Measurements from ENCODE around the gene JMJD8.

Gene JMJD8

DNA sequence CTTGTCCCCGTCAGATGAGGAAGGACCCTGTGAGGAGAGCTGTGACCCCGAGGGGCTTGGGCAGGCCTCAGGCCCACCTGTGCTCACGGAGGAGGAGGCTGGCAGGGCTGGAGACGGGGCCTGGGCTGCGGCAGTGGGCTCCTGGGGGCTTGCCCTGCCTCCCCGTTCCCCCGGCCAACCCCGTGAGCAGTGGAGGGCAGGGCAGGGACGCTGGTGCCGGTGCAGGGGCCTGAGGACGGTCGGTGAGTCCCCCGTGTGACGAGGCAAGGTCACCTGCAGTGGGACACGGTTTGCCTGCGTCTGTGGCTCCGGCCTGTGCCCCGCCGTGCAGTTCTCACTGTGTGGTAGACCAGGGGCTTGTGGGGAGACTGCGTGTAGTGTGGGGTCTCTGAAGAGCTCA, 24.5 kb downstream of the JMJD8 start:
- ATAC-seq (no peak), DNase-seq (no peak)

DNA sequence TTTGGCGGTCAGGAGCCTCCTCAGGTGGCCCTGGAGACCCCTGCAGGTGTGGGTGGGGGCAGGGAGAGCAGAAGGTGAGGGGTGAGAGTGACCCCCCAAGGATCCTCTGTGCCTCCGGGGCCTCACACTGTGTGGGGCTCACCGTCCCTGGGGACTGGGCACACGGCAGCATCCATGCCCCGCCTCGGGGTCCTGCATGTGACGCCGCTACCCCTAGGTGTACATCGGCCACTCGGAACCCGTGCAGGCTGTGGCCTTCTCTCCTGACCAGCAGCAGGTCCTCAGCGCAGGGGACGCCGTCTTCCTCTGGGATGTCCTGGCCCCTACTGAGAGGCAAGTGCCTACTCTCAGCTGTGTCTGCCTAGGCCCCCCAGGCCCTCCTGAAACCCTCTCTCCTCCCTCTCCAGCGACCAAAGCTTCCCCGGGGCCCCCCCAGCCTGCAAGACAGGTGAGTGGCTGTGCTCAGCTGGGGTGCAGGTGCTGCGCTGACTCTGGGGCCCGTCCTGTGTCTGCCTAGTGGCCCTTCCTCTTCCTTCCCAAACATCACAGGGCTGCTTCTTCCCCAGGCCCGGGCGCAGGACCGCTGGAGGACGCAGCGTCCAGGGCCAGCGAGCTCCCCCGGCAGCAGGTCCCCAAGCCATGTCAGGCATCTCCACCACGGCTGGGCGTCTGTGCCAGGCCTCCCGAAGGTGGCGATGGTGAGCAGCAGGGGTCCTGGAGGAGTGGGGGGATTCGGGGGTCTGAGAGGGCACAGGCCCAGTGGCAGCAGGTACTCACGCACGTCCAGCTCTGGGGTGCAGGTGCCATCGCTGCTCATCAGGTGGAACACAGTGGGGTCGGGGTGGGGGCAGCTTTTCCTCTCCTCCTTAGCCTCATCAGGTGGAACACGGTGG, 25.2 kb downstream of the JMJD8 start:
- ATAC-seq (no peak), DNase-seq (no peak)

DNA sequence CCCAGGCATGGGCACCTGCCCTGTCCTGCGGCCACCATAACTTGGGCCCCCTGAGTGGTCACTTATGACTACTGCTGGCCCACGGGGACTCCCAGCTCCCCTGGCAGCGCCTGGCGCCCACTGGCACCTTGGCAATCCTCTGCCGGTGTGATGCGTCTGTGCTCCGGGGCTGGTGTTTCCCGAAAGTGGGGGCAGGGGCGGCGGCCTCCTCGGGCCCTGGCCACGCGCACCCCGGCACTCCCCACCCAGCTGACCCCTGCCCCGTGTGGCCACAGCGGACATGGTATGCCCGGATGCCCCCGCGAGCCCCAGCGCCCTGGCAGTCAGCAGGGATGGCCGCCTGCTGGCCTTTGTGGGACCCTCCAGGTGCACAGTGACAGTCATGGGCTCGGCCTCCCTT, 26.6 kb downstream of the JMJD8 start:
- DNase-seq: no peak
- ATAC-seq: no peak

DNA sequence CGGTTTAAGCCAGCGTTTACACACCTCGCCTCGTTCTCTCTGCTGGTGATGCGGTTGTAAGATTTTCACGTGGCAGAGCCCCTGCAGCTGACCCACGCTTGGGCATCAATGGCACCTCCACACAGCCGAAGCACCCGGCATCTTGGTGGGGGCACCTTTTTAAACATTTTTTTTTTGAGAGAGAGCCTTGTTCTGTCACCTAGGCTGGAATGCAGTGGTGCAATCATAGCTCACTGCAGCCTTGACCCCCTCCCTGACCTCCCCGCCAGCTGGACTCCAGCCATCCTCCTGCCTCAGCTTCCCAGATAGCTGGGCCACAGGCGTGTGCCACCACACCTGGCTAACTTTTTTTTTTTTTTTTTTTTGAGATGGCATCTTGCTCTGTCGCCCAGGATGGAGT, 30.1 kb downstream of the JMJD8 start:
- DNase-seq (no peak), ATAC-seq (no peak)

- no peak for DNase-seq
- no peak for ATAC-seq
Observed at GRCh38 chr16:652454-653305, 31.5 kb downstream of the JMJD8 start.

GRCh38 chr16:651844-652243, 32.3 kb downstream of the JMJD8 start:
- DNase-seq (no peak), ATAC-seq (no peak)

DNA sequence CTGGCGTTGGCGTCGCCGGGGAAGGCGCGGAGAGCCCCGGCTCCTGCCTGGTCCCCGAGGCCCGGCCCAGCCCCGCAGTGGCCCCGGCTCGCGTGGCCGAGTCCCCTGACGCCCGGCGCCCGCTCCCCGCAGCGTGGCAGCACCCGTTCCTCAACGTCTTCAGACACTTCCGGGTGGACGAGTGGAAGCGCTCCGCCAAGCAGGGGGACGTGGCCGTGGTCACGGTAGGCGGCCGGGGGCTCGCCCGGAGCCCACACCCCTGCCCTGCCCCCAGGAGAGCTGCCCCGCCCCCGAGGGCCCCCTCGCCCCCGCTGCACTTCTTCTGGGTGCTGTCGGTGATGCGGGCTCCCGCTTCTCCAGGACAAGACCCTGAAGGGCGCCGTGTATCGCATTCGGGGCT, 34.5 kb downstream of the JMJD8 start:
- ATAC-seq (no peak), DNase-seq (peak; percentile 41)

- ATAC-seq (peak; percentile 89), DNase-seq (peak; percentile 96)
Observed at GRCh38 chr16:648781-649589, 35.1 kb downstream of the JMJD8 start, which contains the start of gene WDR90. WDR90 (plus strand) TSS chr16:649365; CDS start chr16:649417, 52 bp downstream.

DNA sequence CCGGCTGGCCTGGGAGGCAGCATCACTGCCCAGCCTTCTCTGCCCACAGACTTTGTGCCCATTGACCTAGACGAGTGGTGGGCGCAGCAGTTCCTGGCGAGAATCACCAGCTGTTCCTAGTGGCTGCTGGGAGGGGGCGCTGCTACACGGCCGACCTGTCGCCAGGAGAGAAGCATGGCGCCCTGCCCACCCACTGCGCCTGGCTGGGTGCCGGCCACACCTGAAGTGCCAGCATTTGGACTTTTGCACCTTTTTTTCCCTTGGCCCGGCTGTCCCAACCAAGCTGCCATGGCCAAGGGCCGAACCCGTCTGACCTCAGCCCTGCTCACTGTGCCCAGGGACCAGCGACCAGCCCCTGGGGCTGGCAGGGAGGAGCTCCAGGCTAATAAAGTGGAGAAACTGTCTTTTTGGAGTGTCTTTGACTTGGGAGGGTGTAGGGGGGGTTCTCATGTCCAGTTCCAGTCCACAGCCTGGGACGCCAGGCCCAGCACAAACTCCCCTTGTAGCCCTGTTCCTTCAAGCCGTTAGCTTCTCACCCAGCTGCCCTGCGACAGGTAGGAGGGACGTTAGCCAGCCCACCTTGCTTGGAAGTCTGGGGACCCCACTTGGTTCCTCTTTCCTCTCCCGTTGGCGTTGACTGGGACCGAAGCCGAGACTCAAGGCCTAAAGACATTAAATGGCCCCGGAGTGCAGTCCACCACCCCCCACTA, 35.9 kb downstream of the JMJD8 start:
- DNase-seq (peak; percentile 78), ATAC-seq (peak; percentile 16)

- ATAC-seq (no peak), DNase-seq (no peak)
Observed at GRCh38 chr16:647173-647902, 36.8 kb downstream of the JMJD8 start.

- no peak for ATAC-seq
- DNase-seq: no peak
Observed at GRCh38 chr16:646679-647172, 37.4 kb downstream of the JMJD8 start.

DNA sequence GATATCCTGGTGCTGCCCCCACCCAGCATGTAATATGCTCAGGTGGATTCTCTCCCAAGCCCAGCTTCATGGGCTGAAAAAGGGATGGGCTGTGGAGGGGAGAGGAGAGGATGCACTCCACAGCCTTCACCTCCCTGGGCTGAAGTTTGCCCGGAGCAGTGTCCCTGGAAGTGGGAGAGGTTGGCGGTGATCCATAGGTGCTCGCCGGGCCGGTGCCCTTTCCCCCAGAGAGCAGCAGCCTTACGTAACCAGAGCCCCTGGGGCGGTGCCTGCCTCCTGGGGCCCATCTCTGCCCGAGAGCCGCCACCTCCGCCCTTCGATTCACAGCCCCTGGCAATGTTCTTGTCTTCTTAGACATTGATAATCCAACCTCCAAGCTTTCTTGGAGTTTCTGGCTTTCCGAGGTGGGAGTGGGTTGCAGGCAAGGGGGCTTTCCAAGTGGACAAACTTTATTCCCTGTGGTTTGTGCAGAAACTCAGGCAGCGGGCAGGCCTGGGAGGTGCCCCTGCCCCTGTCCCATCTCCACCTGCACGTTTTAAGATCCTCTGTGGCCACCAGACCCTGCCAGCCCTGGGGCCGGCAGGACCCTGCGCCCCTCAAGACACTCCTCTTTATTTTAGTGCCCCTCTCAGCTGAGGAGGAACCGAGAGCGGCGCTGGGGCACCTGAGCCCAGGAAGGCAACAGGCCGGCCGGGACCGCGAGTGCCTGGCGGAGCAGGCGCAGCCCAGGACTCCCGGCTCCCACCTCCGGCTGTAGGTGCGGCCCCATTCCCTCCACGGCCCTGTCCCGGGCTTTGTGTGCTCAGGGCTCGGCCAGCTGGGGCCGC, 38.1 kb downstream of the JMJD8 start:
- ATAC-seq (no peak), DNase-seq (no peak)

DNA sequence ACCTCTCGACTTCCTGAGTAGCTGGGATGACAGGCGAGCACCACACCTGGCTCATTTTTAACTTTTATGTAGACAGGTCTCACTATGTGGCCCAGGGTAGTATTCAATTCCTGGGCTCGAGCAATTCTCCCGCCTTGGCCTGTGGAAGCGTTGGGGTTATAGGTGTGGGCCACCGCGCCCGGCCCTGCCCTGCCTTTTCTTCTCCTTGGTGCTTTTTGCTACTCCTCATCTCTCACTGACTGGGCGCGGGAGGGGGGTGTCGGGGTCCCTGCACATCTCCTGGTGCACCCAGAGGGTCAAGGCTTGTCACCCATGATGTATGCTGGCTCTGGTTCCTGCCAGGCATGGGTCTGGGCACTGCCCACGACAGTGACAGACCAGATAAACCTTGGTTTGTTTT, 39.6 kb downstream of the JMJD8 start:
- no peak for DNase-seq
- ATAC-seq: no peak

DNA sequence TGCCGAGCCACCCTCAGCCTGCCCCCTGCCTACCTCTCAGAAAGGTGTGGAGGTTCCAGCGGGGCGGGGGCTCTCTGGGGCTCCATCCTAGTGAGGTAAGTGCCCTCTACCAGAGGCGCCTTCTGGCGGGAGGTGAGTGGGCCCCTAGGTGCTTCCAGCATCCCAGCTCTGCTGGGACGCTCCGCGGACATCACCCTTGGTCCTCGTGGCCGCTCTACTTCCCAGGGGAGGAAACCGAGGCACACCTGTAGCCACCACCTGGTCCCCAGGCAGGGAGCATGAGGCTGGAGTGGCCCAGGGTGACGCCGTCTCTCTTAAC, 41.1 kb downstream of the JMJD8 start:
- ATAC-seq: no peak
- no peak for DNase-seq

DNA sequence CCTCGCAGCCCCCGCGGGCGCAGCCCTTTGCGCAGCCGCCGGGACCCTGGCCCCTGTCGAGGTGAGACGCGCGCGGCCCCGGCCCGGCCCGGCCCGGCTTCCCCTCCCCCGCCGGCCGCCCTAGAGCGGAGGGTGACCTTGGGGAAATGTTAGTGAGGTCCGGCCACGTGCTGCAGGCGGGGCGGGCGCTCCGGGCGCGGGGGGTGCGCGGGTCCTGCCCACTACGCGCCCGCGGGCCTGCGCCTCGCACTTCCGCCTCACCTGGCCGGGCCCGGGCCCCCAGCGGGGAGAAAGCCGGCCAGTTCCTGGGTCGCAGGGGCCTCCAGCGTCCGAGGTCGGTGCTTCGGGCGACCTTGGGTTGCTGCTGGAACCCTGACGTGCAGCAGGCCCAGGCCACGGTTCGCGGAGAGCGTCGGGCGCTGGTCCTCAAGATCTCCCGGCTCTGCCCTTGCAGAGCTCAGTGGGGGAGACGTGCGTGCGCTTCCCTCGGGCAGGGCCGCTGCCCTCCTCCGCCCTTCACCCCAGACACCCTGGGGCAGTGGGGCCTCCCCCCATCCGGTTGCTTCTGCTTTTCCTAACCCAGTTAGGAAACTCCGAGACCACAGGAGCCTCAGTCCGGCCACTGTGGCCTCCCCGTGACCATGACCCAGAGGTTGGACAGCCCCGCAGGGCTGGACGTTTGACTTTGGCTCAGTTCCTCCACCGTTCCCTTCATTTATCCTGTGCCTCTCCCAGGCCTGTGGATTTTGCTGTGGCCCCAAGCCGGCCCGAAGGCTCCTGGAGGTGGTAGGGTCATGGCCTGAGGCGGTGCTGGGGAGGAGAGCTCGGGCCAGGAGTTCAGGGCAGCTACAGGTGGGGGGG, 41.7 kb downstream of the JMJD8 start:
- ATAC-seq (peak; percentile 42), DNase-seq (peak; percentile 63)

- ATAC-seq (peak; percentile 67), DNase-seq (peak; percentile 86)
Observed at GRCh38 chr16:641326-642188, 42.6 kb downstream of the JMJD8 start, which contains the start of gene MCRIP2. MCRIP2 (plus strand) TSS chr16:641828; CDS start chr16:641992, 164 bp downstream.

DNA sequence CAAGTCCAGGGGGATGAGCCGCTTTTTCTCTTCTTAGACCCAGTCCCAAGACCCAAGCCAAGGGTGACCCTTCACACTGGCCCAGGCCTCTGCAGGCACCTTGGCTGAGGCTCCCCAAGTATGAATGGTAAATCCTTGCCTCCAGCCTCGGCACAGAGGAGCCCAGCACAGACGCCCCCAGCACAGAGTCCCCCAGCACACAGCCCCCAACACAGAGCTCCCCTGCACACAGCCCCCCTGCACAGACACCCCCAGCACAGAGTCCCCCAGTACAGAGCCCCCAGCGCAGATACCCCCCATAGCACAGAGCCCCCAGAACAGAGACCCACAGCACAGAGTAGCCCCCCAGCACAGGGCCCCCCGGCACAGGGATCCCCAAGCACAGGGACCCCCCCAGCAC, 43.5 kb downstream of the JMJD8 start:
- DNase-seq (no peak), ATAC-seq (no peak)

GRCh38 chr16:638836-639235, 45.3 kb downstream of the JMJD8 start:
- no peak for DNase-seq
- no peak for ATAC-seq
